Activated CD4-positive, alpha-beta T cell treated with anti-CD3 and anti-CD28 coated beads, Interleukin-2, amount 50 U/mL, for 4 hours (primary cell): ENCODE results near the gene ANO1.
"Not testable (repeated sequence)": the region's sequence is repeated elsewhere in the genome, so short reads cannot be mapped to it uniquely, and the experiment has no call there.

ENCODE experiments used
- DNase-seq, 2 experiments: peaks; one replicate each; pipeline ENCODE4 v3.0.0-alpha.2; 2020

Gene ANO1

DNA sequence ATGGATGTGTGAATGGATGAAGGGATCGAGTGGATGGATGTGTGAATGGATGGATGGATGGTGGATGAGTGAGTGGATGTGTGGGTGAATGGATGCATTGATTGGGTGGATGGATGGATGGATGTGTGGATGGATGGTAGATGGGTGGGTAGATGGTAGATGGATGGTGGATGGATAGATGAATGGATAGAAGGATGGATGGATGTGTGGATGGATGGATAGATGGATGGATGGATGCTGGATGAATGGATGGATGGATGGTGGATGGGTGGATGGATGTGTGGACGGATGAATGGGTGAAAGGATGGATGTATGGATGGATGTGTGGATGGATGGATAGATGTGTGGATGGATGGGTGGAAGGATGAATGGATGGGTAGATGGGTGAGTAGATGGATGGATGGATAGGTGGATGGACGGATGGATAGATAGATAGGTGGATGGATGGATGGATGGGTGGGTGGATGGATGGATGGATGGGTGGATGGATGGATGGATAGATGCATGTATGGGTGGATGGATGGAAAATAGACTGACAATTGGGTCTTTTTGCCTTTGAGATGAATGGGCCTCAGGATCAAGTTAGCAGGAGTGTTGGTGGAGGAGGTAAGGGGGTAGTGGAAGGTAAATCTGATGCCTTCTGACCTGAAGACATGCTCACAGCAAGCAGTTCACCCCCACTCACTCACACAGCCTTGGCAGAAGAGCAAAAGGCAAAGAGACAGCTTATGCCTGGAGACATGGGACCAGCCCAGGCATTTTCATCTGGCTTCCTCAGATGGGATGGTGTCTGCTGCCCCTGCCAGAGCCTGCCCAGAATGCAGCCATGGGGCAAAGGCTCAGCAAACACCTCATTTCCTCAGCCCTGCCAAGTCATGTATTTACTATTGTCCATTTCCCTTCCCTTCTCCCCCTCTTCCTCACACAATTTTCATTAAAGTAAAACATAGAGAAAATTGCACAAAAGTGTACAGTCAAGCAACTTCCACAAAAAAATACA lies 117.0 kb downstream of the ANO1 start:
- no peak for DNase-seq

DNA sequence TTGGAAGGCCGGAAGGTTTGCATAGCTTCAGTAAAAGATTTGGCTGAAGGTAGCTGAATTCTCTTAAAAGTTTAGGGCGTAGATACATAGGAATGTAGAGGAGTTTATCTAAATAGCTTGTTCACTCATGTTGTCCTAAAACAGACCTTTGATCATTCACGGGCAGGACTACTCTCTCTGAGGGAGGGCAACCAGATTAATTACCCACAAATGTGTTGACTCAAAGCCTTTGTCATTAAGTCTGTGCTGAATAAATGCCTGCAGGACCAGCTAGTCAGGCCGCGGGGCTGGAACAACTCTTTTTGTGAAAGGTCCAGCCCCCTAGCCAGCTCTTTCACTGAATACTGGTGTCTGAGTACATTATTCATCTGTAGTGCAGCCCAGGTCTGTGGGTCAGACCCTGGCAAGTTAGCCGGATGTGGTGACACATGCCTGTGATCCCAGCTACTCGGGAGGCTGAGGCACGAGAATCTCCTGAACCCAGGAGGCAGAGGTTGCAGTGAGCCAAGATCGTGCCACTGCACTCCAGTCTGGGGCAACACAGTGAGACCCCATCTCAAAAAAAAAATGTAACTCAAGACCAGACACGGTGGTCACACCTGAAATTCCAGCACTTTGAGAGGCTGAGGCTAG lies 122.2 kb downstream of the ANO1 start:
- no peak for DNase-seq

DNA sequence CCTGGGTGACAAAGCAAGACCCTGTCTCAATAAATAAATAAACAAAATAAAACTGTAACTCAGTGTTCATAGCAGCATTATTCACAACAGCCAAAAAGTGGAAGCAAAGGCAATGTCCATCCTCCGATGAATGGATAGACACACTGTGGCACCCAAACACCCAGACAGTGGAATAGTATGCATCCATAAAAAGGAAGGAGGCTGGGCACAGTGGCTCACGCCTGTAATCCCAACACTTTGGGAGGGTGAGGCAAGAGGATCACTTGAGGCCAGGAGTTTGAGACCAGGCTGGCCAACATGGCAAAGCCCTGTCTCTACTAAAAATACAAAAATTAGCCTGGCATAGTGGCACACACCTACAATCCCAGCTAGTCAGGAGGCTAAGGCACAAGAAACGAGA lies 122.9 kb downstream of the ANO1 start:
- DNase-seq: not testable (repeated sequence)

DNA sequence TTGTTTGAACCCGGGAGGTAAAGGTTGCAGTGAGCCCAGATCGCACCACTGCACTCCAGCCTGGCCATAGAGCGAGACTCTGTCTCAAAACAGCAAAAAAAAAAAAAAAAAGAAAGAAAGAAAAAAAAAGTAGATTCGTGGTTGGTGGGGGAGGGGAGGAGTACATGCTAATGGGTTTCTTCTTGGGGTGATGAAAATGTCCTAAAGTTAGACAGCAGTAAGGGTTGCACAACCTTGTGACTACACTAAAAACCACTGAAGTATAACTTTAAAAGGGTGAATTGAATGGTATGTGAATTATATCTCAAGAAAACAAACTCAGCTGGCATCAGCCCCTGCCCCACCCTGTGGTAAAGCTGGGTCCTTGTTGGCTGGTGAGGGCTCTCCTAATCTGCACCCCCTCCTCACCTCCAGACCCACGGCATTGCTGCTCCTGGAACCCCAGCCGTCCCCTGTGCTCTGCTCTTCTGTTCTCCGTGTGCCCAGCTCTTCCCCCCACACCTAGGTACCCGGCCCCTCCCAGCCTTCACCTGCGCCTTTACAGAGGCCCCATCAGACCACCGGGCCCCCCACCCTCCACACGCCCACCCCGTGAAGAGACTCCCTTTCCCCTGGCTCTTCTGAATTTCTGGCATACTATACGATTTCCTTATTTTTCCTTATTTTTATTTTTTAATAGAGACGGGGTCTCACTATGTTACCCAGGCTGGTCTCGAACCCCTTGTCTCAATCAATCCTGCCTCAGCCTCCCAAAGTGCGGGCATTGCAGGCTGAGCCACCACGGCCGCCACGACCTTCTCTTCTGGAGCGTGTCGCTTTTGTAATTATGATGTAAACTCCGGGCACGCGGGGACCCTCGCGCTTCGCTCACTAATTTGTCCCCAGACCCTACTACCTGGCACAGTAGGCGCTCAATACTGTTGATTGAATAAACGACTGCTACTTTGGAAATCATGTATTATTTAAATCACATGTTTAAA lies 124.1 kb downstream of the ANO1 start:
- no peak for DNase-seq

DNA sequence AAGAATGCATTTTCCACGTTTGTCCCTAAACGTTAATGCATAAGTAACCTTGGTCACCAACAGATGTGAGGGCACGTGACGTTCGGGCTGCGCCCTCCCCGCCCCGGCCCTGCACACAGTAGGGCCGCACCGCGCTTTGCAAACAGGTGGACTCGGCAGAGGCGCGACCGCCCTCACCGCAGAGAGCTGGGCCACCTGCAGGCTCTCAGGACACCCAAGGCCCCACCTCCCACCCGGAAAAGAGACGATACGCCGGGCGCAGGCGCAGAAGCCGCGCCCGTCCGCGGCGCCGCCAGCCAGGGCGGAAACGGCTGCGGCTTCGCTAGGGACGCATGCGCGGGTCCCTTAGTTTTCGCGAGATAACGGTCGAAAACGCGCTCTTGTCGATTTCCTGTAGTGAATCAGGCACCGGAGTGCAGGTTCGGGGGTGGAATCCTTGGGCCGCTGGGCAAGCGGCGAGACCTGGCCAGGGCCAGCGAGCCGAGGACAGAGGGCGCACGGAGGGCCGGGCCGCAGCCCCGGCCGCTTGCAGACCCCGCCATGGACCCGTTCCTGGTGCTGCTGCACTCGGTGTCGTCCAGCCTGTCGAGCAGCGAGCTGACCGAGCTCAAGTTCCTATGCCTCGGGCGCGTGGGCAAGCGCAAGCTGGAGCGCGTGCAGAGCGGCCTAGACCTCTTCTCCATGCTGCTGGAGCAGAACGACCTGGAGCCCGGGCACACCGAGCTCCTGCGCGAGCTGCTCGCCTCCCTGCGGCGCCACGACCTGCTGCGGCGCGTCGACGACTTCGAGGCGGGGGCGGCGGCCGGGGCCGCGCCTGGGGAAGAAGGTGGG lies 125.0 kb downstream of the ANO1 start, which contains the start of gene FADD:
TSS of gene FADD (plus strand) at position 377 of the 831 bp plus-strand sequence. CDS start at position 541, 164 bp downstream.
- peak; percentile 85 to 88 for DNase-seq

DNA sequence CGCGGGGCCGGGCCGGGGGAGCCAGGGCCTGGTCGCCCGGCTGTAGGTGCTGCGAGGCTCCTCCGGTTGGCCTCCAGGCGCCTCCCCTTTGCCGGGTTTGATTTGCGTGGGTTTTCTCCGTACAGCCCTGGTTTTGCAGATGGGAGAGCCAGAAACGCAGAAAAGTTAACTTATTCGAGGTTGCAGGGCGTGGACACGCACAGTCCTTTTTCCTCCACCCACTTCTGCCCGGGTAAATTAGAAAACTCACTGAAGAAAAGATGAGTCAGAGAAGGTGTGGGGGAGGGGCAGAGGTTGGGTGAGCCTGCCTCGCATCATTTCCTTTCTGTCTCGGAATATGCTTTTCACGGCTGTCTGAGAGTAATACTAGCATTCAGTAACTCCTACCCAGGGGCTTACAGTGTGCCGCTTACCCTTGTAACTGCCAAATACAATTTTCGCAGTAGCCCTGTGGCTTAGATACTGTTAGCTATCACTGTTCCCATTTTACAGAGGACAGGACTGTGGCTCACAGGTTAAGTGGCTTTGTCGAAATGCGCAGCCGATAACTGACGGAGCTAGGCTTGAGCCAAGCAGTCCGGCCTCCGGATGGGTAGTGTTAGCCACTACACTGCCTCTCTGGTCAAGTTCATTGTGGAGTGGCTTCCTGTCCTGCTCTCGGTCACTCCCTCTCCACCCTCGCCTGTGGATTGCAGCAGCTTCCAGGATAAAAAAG lies 125.8 kb downstream of the ANO1 start:
- DNase-seq: peak; percentile 92

DNA sequence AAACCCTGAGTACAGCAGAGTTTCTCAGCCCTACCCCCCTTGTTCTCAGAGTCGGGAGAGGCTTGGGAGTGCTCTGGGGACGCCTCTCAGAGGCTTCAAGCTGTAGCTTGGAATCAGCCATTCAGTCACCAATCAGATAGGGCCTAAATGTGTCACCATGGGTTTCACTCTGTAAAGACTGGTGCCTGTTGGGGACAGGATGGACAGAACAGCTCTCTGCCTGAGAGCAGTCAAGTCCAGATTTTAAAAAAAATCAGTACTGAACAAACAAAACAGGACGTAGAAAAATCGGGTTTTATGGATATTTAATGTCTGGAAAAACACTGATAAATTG lies 126.3 kb downstream of the ANO1 start:
- no peak for DNase-seq

DNA sequence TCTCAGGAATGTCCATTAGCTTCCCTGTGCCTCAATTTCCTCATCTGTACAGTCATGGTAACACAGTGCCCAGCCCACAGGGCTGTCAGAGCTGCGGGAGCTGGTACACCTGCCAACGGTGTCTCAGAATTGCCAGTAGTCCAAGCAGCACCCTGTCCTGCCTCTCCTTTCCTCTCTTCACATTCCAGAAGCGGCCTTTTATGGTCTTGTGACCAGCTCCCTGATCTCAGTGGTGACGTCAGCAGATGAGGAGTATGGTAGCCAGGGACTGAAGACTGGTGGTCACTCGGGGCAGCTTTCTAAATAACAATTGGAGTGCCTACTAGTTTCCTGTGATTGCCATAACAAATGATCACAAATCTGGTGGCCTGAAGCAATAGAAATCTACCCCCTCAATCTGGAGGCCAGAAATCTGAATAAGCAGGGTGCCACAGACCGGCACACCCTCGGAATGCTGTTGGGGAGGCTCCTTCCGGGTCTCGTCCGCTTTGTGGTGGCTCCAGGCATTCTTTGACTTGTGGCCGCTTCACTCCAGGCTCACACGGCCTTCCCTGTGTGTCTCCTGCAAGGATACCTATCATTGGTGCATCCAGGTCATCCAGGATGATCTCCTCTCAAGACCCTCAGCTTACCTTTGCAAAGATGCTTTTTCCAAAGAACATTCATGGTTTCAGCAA lies 127.1 kb downstream of the ANO1 start:
- no peak for DNase-seq

DNA sequence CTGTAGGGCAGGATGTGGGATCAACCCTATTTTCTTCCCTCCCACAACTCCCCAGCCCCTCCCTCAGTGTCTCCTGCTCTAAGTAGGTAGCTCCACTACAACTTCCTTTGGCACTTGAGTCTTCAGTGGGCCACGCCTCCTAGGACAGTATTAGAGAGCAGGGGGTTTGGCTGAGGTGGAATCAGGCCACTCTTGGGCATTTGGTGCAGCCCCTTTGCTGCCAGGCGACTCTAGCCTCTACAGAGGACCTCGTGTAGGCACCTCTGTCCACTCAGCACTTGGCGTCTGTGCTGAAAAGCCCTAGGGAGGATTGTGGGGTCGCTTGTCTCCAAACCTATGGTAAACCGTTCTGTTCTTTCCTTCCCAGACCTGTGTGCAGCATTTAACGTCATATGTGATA lies 127.6 kb downstream of the ANO1 start:
- DNase-seq: no peak

DNA sequence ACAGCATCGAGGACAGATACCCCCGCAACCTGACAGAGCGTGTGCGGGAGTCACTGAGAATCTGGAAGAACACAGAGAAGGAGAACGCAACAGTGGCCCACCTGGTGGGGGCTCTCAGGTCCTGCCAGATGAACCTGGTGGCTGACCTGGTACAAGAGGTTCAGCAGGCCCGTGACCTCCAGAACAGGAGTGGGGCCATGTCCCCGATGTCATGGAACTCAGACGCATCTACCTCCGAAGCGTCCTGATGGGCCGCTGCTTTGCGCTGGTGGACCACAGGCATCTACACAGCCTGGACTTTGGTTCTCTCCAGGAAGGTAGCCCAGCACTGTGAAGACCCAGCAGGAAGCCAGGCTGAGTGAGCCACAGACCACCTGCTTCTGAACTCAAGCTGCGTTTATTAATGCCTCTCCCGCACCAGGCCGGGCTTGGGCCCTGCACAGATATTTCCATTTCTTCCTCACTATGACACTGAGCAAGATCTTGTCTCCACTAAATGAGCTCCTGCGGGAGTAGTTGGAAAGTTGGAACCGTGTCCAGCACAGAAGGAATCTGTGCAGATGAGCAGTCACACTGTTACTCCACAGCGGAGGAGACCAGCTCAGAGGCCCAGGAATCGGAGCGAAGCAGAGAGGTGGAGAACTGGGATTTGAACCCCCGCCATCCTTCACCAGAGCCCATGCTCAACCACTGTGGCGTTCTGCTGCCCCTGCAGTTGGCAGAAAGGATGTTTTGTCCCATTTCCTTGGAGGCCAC lies 128.3 kb downstream of the ANO1 start:
- no peak for DNase-seq

DNA sequence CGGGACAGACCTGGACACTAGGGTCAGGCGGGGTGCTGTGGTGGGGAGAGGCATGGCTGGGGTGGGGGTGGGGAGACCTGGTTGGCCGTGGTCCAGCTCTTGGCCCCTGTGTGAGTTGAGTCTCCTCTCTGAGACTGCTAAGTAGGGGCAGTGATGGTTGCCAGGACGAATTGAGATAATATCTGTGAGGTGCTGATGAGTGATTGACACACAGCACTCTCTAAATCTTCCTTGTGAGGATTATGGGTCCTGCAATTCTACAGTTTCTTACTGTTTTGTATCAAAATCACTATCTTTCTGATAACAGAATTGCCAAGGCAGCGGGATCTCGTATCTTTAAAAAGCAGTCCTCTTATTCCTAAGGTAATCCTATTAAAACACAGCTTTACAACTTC lies 128.9 kb downstream of the ANO1 start:
- no peak for DNase-seq

DNA sequence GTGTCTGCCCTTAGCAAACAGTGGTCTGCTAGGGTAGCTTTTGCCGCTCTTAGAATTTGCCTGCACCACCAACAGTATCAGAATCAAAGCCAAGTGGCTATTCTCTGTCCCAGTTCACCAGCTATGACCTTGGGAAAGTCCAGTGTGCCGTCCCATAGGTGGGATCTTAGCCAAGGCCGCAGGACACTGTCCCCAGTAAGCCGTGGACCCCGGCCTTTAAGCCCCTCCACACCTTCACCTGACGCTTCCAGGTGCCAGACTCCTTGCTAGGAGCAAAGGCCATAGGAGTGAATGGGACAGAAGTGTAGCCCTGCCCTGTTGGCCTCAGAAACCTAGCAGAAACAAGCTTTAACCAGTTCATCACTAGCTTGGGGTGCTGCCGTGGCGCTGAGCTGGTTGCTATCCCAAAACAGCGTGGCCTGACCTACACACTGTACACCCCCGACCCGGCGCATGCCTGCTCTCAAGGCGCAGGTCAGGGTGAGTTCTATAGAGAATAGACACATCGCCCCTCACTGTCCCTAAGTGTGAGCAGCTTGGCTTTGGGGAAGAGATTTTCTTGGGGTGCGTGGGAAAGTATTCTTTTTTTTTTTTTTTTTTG lies 129.5 kb downstream of the ANO1 start:
- no peak for DNase-seq

DNA sequence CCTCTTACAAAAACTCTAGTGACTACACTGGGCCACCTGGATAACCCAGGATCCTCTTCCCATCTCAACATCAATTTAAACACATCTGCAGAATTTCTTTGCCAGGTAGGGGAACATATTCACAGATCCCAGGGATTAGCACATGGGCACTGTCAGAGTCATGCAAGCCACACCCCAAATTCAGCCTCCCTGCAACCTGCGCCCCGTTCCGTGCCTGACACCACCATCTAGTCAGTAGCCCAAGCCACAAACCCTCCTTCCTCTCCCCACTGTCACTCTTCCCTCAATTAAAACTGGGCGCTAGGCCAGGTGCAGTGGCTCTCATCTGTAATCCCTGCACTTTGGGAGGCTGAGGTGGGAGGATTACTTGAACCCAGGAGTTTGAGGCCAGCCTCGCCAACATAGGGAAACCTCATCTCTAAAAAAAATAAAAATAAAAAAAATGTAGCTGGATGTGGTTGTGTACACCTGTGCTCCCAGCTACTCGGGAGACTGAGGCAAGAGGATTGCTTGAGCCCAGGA lies 131.3 kb downstream of the ANO1 start:
- no peak for DNase-seq

DNA sequence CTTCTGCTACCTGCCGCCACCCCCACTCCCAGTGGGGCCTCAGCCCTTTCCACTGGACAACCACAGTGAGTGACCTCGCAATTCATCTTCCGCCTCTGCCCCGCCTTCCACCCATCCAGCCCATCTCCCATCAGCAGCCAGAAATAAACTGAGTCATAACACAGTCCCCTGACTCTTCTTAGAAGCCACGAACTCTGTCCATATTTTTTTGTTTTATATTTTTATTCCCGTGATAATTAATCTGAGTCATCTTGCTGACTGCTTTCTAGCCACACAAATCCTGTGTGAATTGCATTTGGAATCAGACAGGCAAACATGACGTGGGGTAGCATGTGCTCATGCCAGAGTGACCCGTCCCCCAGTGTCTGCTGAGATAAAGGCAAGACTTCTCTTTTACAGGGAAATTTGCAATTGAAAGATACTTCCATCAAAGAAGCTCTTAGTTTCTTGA lies 132.0 kb downstream of the ANO1 start:
- no peak for DNase-seq

DNA sequence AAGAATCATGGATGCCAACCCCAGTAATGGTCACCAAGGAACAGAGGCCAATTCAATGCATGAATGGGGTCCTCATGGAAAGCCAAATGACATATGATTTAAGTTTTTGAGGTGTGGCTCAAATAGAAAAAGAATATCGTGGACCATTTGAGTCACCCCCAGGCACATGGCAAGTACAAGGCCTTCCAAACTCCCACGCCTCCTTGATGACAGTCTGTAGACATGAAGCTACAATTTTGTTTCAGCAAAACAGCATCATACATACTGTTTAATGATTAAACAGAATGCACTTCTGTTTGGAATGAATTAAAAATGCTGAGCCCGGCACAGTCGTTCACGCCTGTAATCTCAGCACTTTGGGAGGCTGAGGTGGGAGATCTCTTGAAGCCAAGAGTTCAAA lies 132.4 kb downstream of the ANO1 start:
- peak in 1 of 2 experiments; percentile 13 for DNase-seq

DNA sequence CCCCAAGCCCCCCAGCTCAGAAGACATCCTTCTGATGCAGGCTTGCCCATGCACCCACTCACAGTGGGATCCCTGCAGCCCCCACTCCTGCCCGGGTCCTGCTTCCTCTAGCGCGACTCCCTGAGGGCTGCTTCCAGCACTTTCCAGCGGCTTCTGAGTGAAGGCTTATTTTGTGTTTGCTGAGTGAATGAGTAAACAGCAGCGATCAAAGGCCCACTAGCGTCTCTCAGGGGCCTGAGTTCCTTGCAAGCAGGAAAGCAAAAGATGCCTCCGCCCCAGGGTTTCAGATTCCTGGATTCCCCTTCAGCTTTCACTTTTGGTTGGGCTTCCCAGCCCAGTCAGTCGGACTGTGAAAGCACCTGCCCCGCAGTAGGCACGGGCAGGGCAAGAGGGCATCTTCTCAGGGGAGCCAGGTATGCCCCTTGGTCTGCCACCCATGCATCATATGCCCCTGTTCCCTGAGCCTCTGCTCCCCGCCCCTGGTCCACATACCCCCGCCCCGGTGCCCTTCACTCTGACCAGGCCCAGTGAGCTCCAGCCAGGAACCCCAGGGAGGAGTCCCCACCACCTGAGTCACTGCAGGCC lies 134.2 kb downstream of the ANO1 start:
- DNase-seq: no peak

DNA sequence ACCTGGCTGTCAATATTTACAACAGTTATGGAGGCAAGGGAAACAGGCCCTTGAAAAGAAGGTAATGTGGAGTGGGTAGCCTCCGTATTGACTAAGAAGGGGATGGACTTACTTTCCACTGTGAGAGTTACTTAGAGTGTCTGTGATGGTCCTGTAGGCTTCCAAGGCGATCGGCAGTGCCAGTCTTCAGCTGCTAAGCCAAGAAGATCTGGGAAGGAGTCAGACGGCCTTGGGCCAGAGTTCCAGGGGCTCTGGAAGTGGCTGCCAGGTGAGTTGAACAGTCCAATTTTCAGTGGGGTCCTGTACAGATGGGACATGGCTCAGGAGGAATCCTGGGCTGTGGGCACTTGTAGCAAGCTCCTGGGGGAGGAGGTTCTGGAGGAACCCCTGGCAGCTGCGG lies 139.3 kb downstream of the ANO1 start:
- not testable (repeated sequence) for DNase-seq

DNA sequence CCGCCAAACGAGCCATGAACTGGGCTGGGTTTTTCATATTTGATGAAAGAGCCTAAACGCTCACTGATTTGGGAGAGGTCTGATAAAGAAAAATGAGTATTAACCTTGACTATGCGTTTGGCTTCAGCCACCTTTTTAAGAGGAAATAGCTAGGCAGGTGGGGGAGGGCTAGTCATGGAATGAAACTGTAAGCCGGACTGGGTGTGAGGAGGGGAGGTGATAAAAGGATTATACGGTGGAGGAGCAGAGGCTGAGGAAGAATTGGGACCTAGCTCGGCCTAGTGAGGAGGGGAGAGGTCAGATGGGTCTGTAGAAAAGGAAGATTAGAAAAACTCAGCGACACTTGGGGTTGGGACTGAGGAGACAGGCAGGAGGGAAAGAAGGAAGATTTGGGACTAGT lies 140.0 kb downstream of the ANO1 start:
- DNase-seq: not testable (repeated sequence)

DNA sequence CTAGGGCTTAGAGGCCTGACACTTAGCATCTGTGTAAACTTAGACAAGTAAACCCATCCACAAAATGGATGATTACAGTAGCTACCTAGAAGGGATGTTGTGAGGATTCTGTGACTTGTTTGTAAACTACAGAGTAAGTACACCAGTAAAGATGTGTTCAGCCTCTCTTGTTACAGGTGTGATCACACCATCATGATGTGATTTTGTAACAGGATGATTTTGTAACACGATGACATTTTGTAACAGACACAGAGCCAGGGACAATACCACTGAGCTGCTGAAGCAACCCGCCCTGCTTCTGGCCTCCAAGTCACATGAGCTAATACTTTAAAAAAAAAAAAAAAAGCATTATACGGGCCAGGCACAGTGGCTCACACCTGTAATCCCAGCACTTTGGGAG lies 142.0 kb downstream of the ANO1 start:
- DNase-seq: no peak
